Epithelial cell of proximal tubule (primary cell): ENCODE data around the gene MFSD2B. TPM values are rescaled to one million over a fixed set of nuclear protein-coding genes. Genes with fewer than 3 reads are reported as not detected.

ENCODE experiments used
- DNase-seq: peaks from one replicate; pipeline ENCODE4 v3.0.0-alpha.2; 2011; ENCODE audit warnings: low read depth
- H3K4me3 ChIP-seq: 2 replicates; pipeline ENCODE4 v1.5.1; 2011; ENCODE audit warnings: low read depth, mild to moderate bottlenecking, low read length
- CTCF ChIP-seq: conservative IDR thresholded peaks from 2 replicates; pipeline ENCODE4 v1.5.1; 2012; ENCODE audit warnings: low read depth, mild to moderate bottlenecking, low read length
- total RNA-seq: library from RNA; depleted of rRNA; stranded (reverse); fragments of >200 nt; gene quantifications from 2 replicates; pipeline ENCODE4 v1.2.3, GENCODE V29; 2015

The MFSD2B gene
- total RNA-seq, 1 donor from 2014 or later, result 0.06 TPM

- no peak overlapping the region for H3K4me3 ChIP-seq
- no peak for DNase-seq
- TF ChIP-seq CTCF, result no peak
These were observed 45.9 kb downstream of the MFSD2B start for GRCh38 chr2:24055750-24056149.

- H3K4me3 ChIP-seq, result no peak overlapping the region
- TF ChIP-seq CTCF, result no peak
- DNase-seq, result no peak
These were observed 48.8 kb downstream of the MFSD2B start for GRCh38 chr2:24058564-24059271.

- no peak for DNase-seq
- H3K4me3 ChIP-seq, result no peak overlapping the region
- no peak for TF ChIP-seq CTCF
These were observed 55.5 kb downstream of the MFSD2B start for GRCh38 chr2:24065341-24065740.

- H3K4me3 ChIP-seq, result no peak overlapping the region
- DNase-seq, result no peak
- TF ChIP-seq CTCF, result no peak
These were observed 62.4 kb downstream of the MFSD2B start for GRCh38 chr2:24072259-24072658.

- no peak for DNase-seq
- TF ChIP-seq CTCF, result no peak
- no peak overlapping the region for H3K4me3 ChIP-seq
These were observed 63.9 kb downstream of the MFSD2B start for GRCh38 chr2:24073816-24074215.

- peak overlapping the region; percentile 90 for H3K4me3 ChIP-seq
- no peak for DNase-seq
- TF ChIP-seq CTCF, result no peak
These were observed 65.4 kb downstream of the MFSD2B start for GRCh38 chr2:24075259-24075658.

Other genes with a start within 250 kb of the MFSD2B start
- 4.5 and 5.2 TPM in 2 replicates for gene ATAD2B, start 83.0 kb upstream of the MFSD2B start, total RNA-seq
- gene UBXN2A, start 69.6 kb upstream of the MFSD2B start, total RNA-seq, result 12.3 and 13.4 TPM in 2 replicates
- 7.7 and 13.8 TPM in 2 replicates for gene WDCP, start 37.3 kb downstream of the MFSD2B start, total RNA-seq
- 12.4 and 20.6 TPM in 2 replicates for gene FKBP1B, start 39.7 kb downstream of the MFSD2B start, total RNA-seq
- gene SF3B6, start 66.2 kb downstream of the MFSD2B start, total RNA-seq, result 159 and 226 TPM in 2 replicates
- 36.5 and 46.0 TPM in 2 replicates for gene TP53I3, start 74.7 kb downstream of the MFSD2B start, total RNA-seq
- gene PFN4, start 113.2 kb downstream of the MFSD2B start, total RNA-seq, result not detected in 2 replicates
- gene FAM228B, start 113.4 kb downstream of the MFSD2B start, total RNA-seq, result 2.7 and 4.8 TPM in 2 replicates
- gene FAM228A, start 165.0 kb downstream of the MFSD2B start, total RNA-seq, result 0.43 TPM in 1 of 2 replicates, not detected in the other